ENCODE results near the gene TAL2.

Gene TAL2

GRCh38 chr9:105690742-105691141 lies 28.5 kb downstream of the TAL2 start:
- H3K4me3 ChIP-seq (ENCODE audit: low read depth, low read length), result no peak overlapping the region
- ChIA-PET POLR2A (no interaction called here), CTCF (interaction anchor here (1.0 kb wide), 1 partner anchor 36 kb away, joined by 4 read pairs; no protein-coding TSS in a partner anchor)
- no peak overlapping the region for H3K27ac ChIP-seq (ENCODE audit: extremely low read depth, low read depth, low read length)
- H3K4me1 ChIP-seq (ENCODE audit: control insufficient read depth, insufficient read depth, low read length), result peaks cover 2% of the 10 kb centered on the region; the same call in 1 of the 2 replicates
- H3K36me3 ChIP-seq (ENCODE audit: control insufficient read depth in 2 of 2, insufficient read depth in 1 of 2, low read length in 2 of 2), result no peaks in the 10 kb centered on the region
- TF ChIP-seq PRDM1 (tag by site-specific recombination; IDR thresholded peaks at IDR 0.05) (no peak), ZNF202 (tag by site-specific recombination; IDR thresholded peaks at IDR 0.05; ENCODE audit: borderline replicate concordance) (no peak), ZNF155 (tag by site-specific recombination; IDR thresholded peaks at IDR 0.05) (no peak), YY1 (tag by site-specific recombination; IDR thresholded peaks at IDR 0.05) (no peak), SP7 (tag by site-specific recombination; IDR thresholded peaks at IDR 0.05) (no peak), ZNF704 (tag by site-specific recombination; IDR thresholded peaks at IDR 0.05) (no peak), ZSCAN16 (tag by site-specific recombination; IDR thresholded peaks at IDR 0.05) (no peak), ZBTB10 (tag by site-specific recombination; IDR thresholded peaks at IDR 0.05) (no peak), ZNF513 (tag by site-specific recombination; IDR thresholded peaks at IDR 0.05) (no peak)
- no peaks in the 10 kb centered on the region for H3K9me3 ChIP-seq (ENCODE audit: control insufficient read depth, insufficient read depth, low read depth, low read length)

GRCh38 chr9:105693435-105694189 lies 31.4 kb downstream of the TAL2 start:
- Histone ChIP-seq H3K27ac (ENCODE audit: extremely low read depth, low read depth, low read length) (no peak overlapping the region), H3K9me3 (ENCODE audit: control insufficient read depth, insufficient read depth, low read depth, low read length) (no peaks in the 10 kb centered on the region), H3K4me3 (ENCODE audit: low read depth, low read length) (peak overlapping the region; percentile 48), H3K4me1 (ENCODE audit: control insufficient read depth, insufficient read depth, low read length) (peaks cover 7% of the 10 kb centered on the region), H3K36me3 (ENCODE audit: control insufficient read depth in 2 of 2, insufficient read depth in 1 of 2, low read length in 2 of 2) (no peaks in the 10 kb centered on the region)
- ChIA-PET CTCF (interaction anchor here (0.5 to 3.5 kb wide), 8 partner anchors 12 to 1235 kb away, joined by 3 to 14 read pairs (median 4); no protein-coding TSS in a partner anchor), POLR2A (interaction anchor here (0.6 to 1.4 kb wide), 5 partner anchors 11 to 1327 kb away, joined by 3 to 4 read pairs (median 3); no protein-coding TSS in a partner anchor)
- TF ChIP-seq ZNF366 (tag by site-specific recombination; conservative IDR thresholded peaks at IDR 0.05) (peak; percentile 31; the same call in 1 of the 2 replicates), ZXDB (tag by site-specific recombination; IDR thresholded peaks at IDR 0.05) (no peak), ZBTB11 (tag by site-specific recombination; conservative IDR thresholded peaks at IDR 0.05; ENCODE audit: low read depth) (no peak), EGR2 (tag by site-specific recombination; IDR thresholded peaks at IDR 0.05; ENCODE audit: low read depth) (0 out of 2 replicates have a peak, but pooled peaks have one; percentile 13), PBX3 (CRISPR knock-in tag; IDR thresholded peaks at IDR 0.05) (no peak), ZNF600 (tag by site-specific recombination; IDR thresholded peaks at IDR 0.05) (0 out of 2 replicates have a peak, but pooled peaks have one; percentile 9), ZNF211 (tag by site-specific recombination; IDR thresholded peaks at IDR 0.05; ENCODE audit: low read depth) (no peak), ZNF335 (tag by site-specific recombination; conservative IDR thresholded peaks at IDR 0.05) (peak; percentile 44; the same call in 1 of the 2 replicates), ZNF433 (tag by site-specific recombination; IDR thresholded peaks at IDR 0.05; ENCODE audit: low read depth) (no peak), ZNF2 (tag by site-specific recombination; IDR thresholded peaks at IDR 0.05) (no peak), ZNF10 (tag by site-specific recombination; IDR thresholded peaks at IDR 0.05) (no peak), SP2 (tag by site-specific recombination; IDR thresholded peaks at IDR 0.05) (no peak)
